HG03196 (cell line): ENCODE results near the gene CENPV.
"Not testable (repeated sequence)": the region's sequence is repeated elsewhere in the genome, so short reads cannot be mapped to it uniquely, and the experiment has no call there.

Experiments used
- ATAC-seq: cut with Tn5 transposase; IDR thresholded peaks from one replicate; pipeline ENCODE4 v1.9.1; 2021; ENCODE audit not compliant: unreplicated experiment

CENPV gene

DNA sequence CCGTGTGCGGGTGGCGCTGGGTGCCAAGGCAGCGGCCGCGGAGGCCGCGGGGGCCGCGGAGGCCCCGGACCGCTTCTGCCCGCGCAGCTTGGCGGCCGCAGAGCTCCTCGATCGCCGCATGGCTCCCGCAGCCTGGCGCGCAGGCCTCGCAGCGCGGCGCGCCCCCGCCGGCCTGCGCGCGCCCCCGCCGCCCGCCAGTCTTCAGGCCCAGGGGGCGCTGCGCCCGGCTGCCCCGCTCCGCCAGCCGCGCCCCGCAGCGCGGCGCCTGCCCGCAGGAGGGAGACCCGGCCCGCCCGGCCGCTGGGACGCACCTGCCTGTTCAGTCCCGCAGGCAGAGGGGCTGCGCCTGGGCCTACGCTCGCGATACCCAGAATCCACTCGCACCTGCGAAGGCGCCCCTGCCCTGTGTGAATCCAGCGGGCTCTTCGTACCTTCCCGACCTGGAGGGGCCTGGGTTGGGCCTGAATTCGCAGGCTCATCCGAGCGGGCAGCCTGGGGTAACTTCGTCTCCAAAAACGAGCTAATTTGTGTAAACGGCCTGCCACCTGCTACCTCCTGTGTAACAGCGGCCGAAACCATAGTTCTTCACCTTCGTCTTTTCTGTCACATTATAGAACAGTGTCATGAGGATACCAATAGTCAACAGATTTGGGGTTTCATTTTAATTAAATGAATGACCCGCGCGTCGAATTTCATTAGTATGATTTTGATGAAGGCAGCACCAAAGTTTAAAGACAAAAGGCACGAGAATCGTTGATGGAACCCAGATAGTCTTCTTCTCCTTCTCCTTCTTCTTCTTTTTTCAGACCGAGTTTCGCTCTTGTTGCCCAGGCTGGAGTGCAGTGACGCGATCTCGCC, at the start of gene CENPV:
TSS of gene CENPV (minus strand) at position 153 of the 858 bp plus-strand sequence. CDS start at position 120, 33 bp downstream.
- peak; percentile 54 for ATAC-seq

GRCh38 chr17:16398270-16399267, 45.3 kb upstream of the CENPV start:
- peak; percentile 81 for ATAC-seq

DNA sequence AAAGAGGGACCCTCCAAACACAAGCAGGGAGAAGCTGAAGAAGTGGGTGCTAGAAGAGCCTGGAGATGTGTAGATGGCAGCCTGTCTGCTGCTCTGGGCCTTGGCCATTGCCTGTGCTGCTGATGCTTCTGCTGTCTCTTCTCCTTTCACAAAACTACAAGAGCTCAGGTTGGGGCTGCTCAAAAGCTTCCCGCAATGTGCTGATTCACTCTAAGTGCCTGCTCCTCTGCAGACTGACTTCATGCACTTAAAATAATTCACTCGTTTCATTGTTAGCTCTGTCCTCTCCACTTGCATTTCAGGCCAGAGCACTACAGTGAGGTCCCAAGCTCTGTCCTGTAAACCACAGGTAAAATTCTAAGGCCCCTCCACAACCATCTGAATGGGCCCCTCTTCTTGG, 43.4 kb upstream of the CENPV start:
- ATAC-seq, result not testable (repeated sequence)

GRCh38 chr17:16395887-16396286, 42.6 kb upstream of the CENPV start:
- ATAC-seq, result not testable (repeated sequence)

GRCh38 chr17:16392491-16392890, 39.2 kb upstream of the CENPV start:
- not testable (repeated sequence) for ATAC-seq

GRCh38 chr17:16391451-16391850, 38.2 kb upstream of the CENPV start:
- no peak for ATAC-seq

DNA sequence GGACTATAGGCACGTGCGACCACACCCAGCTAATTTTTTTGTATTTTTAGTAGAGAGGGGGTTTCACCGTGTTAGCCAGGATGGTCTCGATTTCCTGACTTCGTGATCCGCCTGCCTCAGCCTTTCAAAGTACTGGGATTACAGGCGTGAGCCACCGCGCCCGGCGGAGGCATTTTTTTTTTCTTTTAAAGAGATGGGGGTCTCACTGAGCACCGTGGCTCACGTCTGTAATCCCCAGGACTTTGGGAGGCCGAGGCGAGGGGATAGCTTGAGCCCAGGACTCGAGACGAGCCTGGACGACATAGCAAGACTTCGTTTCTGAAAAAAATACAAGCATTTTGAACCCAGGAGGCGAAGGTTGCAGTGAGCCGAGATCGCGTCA, 32.8 kb upstream of the CENPV start:
- ATAC-seq, result not testable (repeated sequence)

DNA sequence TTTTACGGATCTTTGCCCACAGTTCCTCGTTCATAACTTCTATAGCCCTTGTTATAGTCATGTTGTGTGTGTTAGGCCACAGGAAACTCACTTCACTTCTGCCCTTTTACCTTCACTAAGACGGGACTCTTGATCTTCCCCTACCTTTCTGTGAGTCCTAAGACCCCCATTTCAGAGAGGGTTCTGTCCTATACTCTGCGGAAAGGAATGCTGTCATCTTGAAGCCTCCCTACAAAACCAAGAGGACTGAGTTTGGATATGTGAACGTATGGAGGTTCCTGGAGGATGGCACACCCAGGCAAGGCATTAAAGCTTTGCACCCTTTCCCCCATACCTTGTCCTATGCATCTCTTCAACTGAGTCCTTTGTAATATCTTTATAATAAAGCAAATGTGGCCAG, 31.3 kb upstream of the CENPV start:
- no peak for ATAC-seq

DNA sequence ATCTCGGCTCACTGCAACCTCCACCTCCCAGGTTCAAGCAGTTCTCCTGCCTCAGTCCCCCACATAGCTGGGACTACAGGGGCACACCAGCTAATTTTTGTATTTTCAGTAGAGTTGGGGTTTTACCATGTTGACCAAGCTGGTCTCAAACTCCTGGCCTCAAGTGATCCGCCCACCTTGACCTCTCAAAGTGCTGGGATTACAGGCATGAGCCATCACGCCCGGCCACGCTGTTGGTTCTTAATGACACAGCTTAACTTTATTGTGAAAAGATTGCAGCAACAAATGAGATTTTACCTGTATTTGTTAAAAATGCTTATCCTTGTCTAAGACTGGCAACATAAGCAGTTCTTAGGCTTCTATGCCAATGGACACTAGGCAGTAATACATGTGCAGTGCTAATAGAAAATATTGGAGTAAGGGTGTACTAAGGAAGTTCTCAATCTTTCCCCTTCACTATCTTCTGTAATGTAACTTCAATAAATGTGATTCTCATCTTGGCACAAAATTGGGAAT, 30.6 kb upstream of the CENPV start:
- ATAC-seq, result no peak

GRCh38 chr17:16383216-16383615, 29.9 kb upstream of the CENPV start:
- ATAC-seq, result no peak

DNA sequence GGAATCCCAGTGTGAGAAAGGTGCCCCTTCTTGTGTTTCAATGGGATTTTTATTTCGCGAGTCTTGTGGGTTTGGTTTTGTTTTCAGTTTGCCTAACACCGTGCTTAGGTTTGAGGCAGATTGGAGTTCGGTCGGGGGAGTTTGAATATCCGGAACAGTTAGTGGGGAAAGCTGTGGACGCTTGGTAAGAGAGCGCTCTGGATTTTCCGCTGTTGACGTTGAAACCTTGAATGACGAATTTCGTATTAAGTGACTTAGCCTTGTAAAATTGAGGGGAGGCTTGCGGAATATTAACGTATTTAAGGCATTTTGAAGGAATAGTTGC, 28.2 kb upstream of the CENPV start:
- no peak for ATAC-seq

- peak; percentile 87 for ATAC-seq
Measured at GRCh38 chr17:16380640-16381495, 27.6 kb upstream of the CENPV start, which contains the start of gene UBB. UBB (plus strand) TSS chr17:16381091; CDS start chr17:16381908, 817 bp downstream.

DNA sequence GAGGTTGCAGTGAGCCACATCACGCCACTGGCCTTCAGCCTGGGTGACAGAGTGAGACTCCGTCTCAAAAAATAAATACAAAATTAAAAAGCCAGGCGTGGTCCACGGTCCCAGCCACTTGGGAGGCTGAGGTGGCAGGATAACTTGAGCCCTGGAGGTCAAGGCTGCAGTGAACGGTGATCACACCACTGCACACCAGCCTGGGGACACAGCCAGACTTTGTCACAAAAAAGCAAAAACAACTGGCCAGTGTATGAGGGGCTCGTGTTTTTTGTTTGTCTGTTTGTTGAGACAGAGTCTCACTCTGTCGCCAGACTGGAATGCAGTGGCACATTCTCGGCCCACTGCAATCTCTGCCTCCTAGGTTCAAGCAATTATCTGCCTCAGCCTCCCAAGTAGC, 26.4 kb upstream of the CENPV start:
- no peak for ATAC-seq

DNA sequence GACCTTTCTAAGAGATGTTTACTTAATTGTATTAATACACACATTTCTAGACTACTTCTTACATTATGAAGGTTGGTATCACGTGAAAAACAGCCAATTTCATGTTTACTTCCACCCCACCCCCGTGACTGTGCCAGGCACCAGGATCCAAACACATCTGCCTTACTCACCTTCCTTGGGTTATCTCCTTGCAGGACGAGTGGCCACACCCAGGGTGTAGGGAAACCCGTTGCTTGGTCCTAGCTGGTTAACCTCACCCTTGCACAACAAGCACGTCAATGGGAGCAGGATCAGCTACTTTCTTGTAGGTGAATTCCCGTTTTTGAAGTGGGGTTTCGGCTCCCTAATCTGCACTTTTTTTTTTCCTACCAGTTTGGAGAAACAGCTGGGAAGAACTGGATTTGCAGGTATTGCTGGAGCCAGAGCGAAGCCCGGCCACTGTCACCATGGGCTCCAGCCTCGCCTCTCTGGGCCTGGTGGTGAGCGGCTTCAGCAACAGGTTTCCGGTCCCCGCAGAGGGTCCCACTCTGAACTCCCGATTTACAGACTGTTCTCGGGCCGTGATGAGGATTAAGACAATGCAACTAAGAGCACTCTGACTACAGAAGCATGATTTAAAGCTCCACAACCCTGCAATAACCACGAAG, 25.5 kb upstream of the CENPV start:
- ATAC-seq, result no peak

GRCh38 chr17:16377941-16378341, 24.7 kb upstream of the CENPV start:
- no peak for ATAC-seq

DNA sequence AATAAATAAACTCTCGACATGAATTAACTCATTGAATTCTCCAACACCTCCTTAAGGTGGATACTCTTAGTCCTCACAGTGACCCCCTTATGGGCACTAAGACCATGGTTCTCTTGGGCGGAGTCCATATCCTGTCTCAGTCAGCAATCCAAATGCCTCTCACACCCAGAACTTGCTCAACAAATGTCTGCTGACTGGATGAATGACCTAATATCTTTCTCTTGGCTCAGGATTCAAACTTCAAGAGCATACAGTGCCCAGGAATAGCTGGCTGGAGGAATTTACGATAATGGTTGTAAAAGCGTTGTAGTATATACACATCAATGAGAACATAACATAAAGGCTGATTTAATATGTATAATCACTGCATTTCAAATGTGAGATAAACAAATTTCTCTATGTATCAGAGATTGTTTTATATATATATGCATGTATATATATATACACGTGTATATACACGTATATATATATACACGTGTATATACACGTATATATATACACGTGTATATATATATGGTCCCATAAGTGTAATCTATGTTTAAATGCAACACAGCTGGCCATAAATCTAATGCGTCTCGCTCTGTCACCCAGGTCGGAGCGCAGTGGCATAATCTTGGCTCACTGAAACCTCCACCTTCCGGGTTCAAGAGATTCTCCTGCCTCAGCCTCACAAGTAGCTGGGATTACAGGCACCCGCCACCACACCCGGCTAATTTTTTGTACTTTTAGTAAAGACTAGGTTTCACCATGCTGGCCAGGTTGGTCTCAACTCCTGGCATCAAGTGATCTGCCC, 21.1 kb upstream of the CENPV start:
- no peak for ATAC-seq

- no peak for ATAC-seq
Measured at GRCh38 chr17:16371742-16372141, 18.5 kb upstream of the CENPV start.

- ATAC-seq, result no peak
Measured at GRCh38 chr17:16364625-16365024, 11.4 kb upstream of the CENPV start.
